HG02642 (cell line): ENCODE data around the gene ZSWIM5.
"Not testable (repeated sequence)": the region's sequence is repeated elsewhere in the genome, so short reads cannot be mapped to it uniquely, and the experiment has no call there.

Source experiments
- ATAC-seq: cut with Tn5 transposase; IDR thresholded peaks from one replicate; pipeline ENCODE4 v1.9.1; 2021; ENCODE audit warnings: mild to moderate bottlenecking; ENCODE audit not compliant: unreplicated experiment, poor library complexity

Gene ZSWIM5

DNA sequence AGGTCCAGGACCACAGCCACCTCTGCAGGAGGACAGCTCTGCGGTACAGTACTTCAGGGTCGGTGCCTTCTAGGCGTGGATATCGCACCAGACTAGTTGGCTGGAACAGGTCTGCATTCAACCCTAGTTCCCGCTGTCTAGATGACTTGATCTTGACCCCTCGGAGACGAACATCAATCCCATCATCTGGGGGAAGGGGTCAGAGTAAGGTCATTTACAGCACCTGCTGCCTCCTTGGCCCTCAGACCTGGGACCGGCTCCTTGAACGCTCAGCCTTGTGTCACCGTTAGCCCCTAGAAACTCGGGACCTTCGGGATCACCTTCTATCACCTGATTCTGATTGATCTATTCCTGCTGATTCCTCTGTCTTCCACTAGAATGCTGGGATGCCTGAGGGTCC, 197.9 kb downstream of the ZSWIM5 start:
- no peak for ATAC-seq

- no peak for ATAC-seq
Measured at GRCh38 chr1:45008076-45008475, 198.3 kb downstream of the ZSWIM5 start.

GRCh38 chr1:45007311-45007710, 199.1 kb downstream of the ZSWIM5 start:
- ATAC-seq: no peak

GRCh38 chr1:45005761-45006160, 200.6 kb downstream of the ZSWIM5 start:
- no peak for ATAC-seq

- no peak for ATAC-seq
Measured at GRCh38 chr1:45004281-45004920, 202.0 kb downstream of the ZSWIM5 start.

DNA sequence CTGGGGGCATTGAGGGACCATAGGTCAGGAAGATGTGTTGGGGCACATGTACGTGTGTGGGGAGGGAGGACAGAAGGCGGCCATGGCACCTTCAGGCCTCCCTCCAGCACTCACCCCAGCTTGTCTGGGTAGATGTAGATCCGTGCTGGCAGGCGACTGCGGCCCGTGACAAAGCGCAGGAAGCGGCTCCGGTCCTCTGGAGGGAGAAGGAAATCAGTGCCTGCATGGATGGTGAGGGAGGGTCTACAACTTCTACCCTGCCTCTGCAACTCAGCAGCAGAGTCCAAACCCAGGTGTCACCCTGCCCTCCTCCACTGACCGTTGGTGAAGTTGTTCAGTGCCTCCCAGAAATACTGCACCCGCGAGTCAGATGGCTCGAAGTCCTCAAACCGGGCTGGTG, 202.7 kb downstream of the ZSWIM5 start:
- no peak for ATAC-seq

DNA sequence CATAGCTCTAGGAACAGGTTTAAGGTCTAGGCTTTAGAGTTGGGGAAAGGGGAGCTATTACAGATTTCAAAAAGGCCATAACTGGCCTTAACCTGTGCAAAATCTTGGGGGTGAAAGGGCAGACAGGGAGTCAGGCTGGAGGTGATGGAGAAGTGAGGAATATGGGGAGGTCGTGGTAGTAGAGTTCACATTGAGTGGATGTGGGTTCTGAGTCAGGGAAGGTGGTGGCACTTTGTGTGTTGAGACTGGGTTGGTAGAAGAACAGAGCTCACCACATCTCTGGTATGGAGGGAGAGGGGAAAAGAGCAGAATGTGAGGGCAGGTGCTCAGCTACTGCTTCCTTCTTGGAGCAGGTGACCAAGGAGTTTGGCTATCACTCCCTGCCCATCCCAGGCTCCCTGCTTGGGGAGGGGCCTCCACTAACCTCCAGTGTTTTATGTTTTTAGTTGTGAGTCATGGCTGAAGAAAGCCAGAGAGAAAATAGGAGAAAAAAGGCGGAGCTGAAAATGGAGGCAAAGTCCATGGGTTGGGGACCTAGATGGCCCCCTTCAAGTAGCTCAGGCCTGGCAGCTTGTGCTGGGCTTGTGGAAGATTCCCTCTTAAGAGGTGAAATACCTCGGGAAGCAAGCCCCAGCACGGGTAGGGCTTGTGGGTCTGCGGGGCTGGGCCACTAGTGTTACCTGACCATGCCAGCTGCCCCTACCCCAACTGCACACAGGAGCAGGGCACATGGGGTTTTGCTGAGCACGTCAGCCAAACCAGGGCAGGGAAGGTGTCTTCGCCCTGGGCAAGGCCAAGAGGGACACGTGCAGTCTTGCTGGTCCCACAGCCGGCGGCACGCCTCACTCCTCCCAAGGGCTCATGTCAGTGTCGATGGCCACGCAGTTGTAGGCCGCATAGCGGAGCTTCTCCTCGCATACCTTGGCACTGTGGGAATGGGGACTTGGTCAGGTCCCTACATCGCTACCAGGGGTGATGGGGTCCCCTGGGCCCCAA, 203.5 kb downstream of the ZSWIM5 start:
- ATAC-seq: no peak

DNA sequence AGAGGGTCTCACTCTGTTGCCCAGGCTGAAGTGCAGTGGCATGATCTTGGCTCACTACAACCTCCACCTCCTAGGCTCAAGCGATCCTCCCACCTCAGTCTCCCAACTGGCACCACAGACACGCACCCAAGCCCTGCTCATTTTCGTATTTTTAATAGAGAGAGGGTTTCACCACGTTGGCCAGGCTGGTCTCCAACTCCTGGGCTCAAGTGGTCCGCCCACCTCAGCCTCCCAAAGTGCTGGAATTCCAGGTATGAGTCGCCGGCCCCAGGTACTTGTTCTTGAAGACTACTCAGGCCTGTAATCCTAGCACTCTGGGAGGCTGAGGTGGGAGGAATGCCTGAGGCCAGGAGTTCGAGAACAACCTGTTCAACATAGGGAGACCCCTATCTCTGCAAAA, 204.8 kb downstream of the ZSWIM5 start:
- ATAC-seq: not testable (repeated sequence)

GRCh38 chr1:45001011-45001481, 205.4 kb downstream of the ZSWIM5 start:
- ATAC-seq: no peak

GRCh38 chr1:44999232-44999631, 207.2 kb downstream of the ZSWIM5 start:
- ATAC-seq: no peak

DNA sequence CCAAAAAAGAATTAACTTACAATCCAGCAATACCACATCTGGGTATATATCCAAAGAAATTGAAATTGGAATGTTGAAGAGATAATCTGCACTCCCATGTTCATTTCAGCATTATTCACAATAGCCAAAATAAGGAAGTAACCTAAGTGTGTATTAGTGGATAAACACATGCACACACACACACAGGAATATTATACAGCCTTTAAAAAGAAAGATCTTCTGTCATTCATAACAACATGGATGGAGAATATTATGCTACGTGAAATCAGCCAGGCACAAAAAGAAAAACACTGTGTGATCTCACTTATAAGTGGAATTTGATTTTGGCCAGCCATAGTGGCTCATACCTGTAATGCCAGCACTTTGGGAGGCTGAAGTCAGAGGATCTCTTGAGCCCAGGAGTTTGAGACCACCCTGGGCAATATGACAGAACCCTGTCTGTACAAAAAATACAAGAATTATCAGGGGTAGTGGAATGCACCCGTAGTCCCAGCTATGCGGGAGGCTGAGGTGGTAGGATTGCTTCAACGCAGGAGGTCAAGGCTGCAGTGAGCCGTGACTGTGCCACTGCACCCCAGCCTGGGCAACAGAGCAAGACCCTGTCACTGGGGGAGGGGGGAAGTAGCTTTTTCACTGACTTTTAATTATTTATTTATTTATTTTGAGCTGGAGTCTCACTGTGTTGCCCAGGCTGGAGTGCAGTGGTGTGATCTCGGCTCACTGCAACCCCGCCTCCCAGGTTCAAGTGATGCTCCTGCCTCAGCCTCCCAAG, 210.8 kb downstream of the ZSWIM5 start:
- no peak for ATAC-seq

DNA sequence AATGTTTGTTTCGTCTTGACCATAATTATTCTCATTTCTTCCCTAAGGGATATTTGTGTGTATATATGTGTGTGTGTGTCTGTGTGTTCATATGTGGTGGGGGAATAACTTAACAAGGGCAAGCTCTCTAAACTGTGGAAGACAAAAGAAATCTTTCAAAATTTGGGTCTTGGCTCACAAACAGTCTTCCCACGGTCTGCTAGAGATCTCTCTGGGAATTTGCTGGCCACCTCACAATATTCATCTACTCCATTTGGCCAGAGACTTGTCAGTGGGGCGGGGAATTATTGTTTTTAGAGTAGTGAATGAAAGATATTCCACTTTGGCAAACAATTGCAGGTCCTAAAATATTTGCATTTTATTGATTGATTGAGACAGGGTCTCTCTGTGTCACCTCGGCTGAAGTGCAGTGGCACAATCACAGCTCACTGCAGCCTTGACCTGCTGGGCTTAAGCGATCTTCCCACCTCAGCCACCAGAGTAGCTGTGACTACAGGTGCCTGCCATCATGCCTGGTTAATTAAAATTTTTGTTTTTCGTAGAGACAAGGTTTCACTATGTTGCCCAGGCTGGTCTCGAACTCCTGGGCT, 212.0 kb downstream of the ZSWIM5 start:
- no peak for ATAC-seq

GRCh38 chr1:44988531-44989156, 217.8 kb downstream of the ZSWIM5 start:
- ATAC-seq: no peak

GRCh38 chr1:44985747-44986359, 220.6 kb downstream of the ZSWIM5 start:
- no peak for ATAC-seq

GRCh38 chr1:44977372-44977771, 229.0 kb downstream of the ZSWIM5 start:
- ATAC-seq: not testable (repeated sequence)

GRCh38 chr1:44976252-44976651, 230.2 kb downstream of the ZSWIM5 start:
- no peak for ATAC-seq

- no peak for ATAC-seq
Measured at GRCh38 chr1:44973645-44974044, 232.8 kb downstream of the ZSWIM5 start.

- ATAC-seq: no peak
Measured at GRCh38 chr1:44970317-44970716, 236.1 kb downstream of the ZSWIM5 start.
